Sciatic nerve (tissue), 2 donors: Measurements from ENCODE around the gene ARHGDIG. TPM values are rescaled to one million over a fixed set of nuclear protein-coding genes. Genes with fewer than 3 reads are reported as not detected.
"Not testable (repeated sequence)": the region's sequence is repeated elsewhere in the genome, so short reads cannot be mapped to it uniquely, and the experiment has no call there.

Experiments used
- ATAC-seq: fragments of 200-7000 bp; cut with Tn5 transposase; one replicate; pipeline ENCODE4 v1.9.1; 2020; ENCODE audit warnings: mild to moderate bottlenecking, moderate library complexity
- DNase-seq: peaks from one replicate; pipeline ENCODE4 v3.0.0-alpha.2; 2020; ENCODE audit warnings: low spot score
- intact Hi-C: fragments of 100-400 bp; cut with DNase I; formaldehyde crosslinking; loops from one replicate; pipeline ENCODE4 v1.14.2; 2022
- total RNA-seq: library from RNA; stranded (reverse); fragmentation: NEBNext Ultra II Directional; extraction: Animal tissue kit (Norgen Biotek cat#: 25700); gene quantifications from one replicate; pipeline ENCODE4 v1.2.1, GENCODE V29; 2021
- donor health status: DM: no; HTN: no; CAD: no.
- donor health status: DM: no; HTN: no; CAD: no.

Gene ARHGDIG
- total RNA-seq, 1 donor from 2014 or later = 0.94 TPM

DNA sequence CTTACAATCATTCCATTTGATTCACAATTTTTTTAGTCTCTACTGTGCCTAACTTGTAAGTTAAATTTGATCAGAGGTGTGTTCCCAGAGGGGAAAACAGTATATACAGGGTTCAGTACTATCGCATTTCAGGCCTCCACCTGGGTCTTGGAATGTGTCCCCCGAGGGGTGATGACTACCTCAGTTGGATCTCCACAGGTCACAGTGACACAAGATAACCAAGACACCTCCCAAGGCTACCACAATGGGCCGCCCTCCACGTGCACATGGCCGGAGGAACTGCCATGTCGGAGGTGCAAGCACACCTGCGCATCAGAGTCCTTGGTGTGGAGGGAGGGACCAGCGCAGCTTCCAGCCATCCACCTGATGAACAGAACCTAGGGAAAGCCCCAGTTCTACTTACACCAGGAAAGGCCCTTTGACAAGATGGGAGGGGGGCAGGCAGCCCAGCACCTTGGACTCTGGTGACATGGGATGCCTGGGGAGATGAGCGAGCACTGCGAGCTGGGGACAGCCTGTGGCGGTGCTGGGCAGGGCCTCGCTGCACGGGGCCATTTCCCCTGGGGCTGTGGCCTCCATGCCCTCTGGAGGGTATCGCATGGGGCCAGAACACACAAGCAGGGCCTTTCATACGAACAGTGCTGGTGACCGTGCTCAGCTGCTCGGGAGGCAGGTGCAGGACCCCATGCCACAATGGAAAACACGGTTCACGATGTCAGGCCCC, 36.5 kb downstream of the ARHGDIG start:
- DNase-seq (no peak), ATAC-seq (no peak)
- intact Hi-C loops = no loop called here

DNA sequence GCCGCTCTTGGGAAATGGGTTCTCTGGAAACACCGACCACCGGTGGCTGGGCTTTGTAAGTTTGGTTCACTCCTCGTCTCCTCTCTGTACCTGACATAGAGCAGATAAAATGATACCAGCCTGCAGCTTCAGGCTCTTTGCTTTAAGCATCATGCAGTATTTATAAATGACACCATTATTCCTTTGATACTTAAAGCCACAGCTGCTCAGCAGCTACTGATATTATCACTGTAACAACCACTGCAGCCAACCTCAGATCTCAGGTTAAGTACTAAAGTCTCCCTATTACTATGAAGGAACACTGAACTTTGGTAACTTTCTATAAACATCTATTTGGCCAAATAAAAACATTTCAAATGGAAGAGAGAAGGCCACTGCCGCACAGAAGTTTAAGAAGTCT, 37.2 kb downstream of the ARHGDIG start:
- DNase-seq (no peak), ATAC-seq (no peak)
- intact Hi-C loops = no loop called here

DNA sequence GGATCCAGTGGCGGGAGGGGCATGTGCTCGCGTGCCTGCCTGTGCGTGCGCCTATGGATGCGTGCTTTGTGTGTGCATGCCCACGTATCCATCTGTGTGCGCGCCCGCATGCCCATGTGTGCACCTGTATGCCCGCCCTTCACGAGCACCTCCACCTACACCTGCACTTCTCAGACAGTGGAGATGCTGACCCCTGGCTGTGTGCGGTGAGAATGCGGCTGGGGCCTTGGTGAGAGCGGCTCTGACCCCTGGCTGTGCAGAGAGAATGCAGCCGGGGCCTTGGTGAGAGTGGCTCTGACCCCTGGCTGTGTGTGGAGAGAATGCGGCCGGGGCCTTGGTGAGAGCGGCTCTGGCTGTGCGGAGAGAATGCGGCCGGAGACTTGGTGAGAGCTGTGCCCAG, 38.2 kb downstream of the ARHGDIG start:
- intact Hi-C loops = no loop called here
- ATAC-seq (no peak), DNase-seq (no peak)

DNA sequence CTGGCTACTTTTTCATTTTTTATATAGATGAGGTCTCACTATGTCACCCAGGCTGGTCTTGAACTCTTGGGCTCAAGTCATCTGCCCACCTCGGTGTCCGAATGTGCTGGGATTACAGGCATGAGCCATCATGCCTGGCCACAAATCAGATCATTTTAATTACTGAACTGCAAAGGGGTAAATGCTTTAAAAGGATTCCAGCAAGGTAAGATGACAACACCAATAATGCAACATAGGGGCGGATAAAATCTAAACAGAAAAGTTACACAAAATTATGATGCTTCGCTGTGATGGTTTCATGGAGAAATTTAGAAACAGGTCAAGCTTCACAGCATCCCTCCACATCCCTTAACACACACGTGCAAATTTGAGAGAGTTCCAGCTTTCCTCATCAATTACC, 39.8 kb downstream of the ARHGDIG start:
- no peak for ATAC-seq
- no peak for DNase-seq
- intact Hi-C loops = no loop called here

DNA sequence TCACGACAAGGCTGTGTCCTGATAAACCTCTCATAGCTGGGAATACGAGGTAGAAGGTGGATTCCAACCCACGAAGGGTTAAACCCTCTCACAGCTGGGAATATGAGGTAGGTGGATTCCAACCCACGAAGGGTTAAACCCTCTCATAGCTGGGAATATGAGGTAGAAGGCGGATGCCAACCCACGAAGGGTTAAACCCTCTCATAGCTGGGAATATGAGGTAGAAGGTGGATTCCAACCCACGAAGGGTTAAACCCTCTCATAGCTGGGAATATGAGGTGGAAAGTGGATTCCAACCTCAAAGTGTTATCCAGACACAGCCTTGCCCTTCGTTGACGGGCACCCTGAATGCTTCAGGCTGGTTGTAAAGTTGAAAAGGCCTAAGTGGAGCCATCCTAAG, 41.1 kb downstream of the ARHGDIG start:
- ATAC-seq (no peak), DNase-seq (no peak)

DNA sequence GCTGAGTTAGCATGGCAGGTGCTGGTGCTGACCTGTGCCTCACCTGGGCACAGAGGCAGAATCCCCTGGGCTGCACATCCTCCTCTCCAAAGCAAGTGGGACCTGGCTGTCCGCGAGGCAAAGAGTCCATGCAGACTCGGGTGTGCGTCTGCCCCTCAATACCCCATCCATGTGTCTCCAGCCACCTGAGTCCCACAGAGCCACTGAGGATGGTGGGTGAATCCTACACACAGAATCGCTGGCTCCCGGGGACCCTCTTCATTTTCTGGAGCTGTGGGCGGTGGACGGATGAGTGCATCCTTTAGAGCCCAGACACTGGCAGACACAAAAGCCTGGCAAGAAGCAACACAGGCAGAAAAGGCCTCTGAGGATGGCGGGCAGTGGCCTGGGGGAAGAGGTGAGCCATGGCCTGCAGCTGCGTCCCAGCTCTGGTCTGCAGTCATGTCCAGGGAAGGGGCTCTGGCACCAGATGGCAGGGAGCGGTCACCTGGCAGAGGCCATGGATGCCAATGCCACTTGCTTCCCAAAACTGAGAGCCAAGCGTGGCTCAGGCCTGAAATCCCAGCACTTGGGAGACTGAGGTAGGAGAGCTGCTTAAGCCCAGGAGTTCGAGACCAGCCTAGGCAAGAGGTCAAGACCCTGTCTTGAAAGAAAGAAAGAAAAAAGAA, 42.2 kb downstream of the ARHGDIG start:
- ATAC-seq = no peak
- intact Hi-C loops = no loop called here
- DNase-seq = no peak

More for the DNA sequence above, 41.1 kb downstream of the ARHGDIG start:
- intact Hi-C loops = no loop called here

DNA sequence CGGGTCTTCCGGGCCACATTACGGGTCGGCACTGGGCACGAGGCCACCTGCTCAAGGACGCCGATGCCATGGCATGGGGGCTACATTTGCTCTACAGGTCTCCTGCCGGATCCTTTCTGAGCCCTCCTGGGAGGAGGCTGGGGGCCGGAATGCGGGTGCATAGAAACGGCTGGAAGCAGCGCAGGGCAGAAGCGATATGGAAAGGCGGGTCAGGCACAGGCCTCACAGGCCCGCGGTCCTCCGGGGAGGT, 43.7 kb downstream of the ARHGDIG start:
- ATAC-seq = no peak
- no peak for DNase-seq
- intact Hi-C loops = no loop called here

DNA sequence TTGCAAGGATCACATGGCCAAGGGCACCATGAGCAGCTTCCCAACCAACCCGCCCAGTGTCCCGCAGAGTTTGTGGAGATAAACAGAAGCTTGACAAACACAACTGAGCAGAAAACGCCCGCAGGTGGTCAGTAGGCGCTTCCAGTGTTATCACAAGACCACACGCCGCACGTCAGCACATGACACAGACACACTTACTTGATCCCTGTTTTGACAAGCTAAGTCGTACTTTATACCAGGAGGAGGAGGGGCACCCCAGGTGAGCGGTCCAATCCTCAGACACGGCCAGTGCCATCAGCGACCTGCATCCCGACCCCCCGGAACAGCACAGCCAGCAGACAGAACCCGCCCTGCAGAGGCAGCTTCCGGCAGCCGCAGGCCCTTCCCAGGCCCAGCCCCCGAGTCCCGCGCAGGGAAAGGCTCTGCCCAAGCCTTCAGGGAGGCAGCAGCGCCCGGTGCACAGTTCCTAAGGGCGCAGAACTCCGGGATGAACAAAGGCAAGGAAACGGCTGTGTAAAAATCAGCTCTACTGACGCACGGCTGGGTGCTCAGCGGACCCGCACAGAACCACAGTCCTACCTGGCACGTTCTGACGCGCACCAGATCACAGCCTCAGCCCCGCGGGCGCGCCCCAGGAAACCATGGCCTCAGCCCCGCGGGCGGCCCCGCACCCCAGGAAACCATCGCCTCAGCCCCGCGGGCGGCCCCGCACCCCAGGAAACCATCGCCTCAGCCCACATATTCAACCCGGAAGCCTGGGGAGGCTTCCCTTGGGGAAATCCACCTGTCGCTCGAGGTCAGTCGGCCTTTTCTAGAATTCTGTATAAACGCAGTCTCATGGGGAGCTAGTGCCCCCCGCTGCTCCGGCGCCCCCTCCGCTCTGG, 44.3 kb downstream of the ARHGDIG start:
- intact Hi-C loops = no loop called here
- ATAC-seq = no peak

DNA sequence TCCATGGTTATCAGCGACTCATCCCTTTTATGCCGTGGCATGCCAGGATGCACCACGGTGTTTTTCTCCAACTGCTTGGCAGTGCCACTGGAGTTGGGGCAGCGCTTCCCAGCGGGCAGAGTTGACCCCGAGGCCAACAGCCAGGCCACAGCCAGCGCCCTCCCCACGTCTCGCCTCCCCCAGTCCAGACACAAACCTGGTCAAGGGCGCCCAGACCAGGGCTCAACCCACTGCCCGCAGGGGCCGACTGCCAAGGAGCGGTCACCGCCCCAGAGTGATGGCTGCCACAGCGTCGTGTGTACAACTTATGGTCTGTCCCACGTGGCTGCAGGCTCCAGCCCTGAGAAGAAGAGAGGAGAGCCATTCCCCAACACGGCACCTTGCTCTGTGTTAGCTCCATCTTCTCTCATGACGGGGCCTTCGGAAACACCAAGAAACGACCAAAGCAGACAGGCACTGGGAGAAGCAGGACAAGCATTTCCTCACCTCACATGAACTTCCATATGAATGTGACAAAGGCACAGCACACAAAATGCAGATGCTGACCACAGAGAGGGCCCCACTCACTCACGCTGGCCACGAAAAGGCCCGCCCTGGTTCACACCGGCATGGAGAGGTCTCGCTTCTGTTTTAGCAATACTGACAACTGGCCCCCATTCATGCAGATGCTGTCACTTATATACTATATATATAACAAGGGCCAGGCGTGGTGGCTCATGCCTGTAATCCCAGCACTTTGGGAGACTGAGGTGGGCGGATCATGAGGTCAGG, 45.2 kb downstream of the ARHGDIG start:
- ATAC-seq = no peak

More for the DNA sequence above, 44.3 kb downstream of the ARHGDIG start:
- no peak for DNase-seq

DNA sequence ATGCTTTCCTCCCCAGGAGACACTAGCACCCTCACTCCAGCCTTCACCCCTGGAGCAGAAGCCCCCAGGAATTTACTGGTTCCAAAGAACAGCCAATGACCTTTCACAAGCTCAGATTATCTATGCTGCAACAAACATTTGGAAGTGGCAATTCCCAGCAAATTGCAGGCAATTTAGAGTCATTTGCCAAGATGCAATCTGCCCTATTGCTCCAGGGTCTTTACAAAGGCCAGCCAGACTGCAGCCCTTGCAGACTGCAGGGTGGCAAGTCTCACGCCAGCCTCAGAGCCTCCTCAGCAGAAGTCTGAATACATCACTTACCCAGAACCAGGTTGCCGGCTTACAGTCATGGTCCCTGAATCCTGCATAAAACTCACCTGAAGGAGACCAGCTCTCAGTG, 50.4 kb downstream of the ARHGDIG start:
- ATAC-seq (no peak), DNase-seq (no peak)
- intact Hi-C loops = no loop called here

More for the DNA sequence above, 45.2 kb downstream of the ARHGDIG start:
- DNase-seq = no peak
- intact Hi-C loops = no loop called here

DNA sequence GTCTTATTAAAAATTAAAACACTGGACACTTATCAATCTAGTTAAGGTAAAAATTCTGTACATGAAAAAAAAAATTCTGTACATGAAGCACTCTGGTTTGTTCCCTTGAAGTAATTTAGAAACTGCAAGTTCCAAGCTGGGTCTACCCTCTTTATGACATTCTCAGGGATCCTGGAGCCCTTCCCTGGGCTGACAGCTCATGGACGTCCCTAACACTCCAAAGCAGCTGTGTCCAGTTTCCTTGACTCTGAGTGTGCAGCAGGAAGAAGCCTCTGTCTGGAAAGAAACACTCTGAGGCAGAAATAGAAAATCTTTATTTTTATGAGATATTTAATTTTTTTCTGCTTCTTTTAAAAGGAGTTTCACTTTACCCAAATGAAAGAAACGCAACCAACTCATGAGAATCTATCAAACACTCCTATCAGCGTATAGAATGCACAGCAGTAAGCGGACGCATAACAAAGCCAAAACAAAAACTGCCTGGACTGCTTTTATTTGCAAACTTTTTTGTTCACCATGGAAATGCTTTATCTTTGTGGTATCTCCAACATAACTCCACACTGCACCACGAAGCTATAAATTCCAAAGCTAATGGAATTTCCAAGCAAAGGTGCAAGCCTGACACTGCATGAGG, 50.9 kb downstream of the ARHGDIG start:
- intact Hi-C loops, ATAC-seq, DNase-seq: not testable (repeated sequence)

Other genes with a start within 250 kb of the ARHGDIG start
- gene POLR3K, start 227.0 kb upstream of the ARHGDIG start, total RNA-seq = 7.1 TPM
- 8.7 TPM for gene SNRNP25, start 226.8 kb upstream of the ARHGDIG start, total RNA-seq
- 116 TPM for gene RHBDF1, start 208.0 kb upstream of the ARHGDIG start, total RNA-seq
- gene MPG, start 202.4 kb upstream of the ARHGDIG start, total RNA-seq = 35.0 TPM
- 45.7 TPM for gene NPRL3, start 141.9 kb upstream of the ARHGDIG start, total RNA-seq
- gene HBZ, start 127.9 kb upstream of the ARHGDIG start, total RNA-seq = not detected
- gene HBM, start 114.6 kb upstream of the ARHGDIG start, total RNA-seq = 10.4 TPM
- 11,939 TPM for gene HBA2, start 107.7 kb upstream of the ARHGDIG start, total RNA-seq
- gene HBA1, start 103.9 kb upstream of the ARHGDIG start, total RNA-seq = 11,060 TPM
- gene HBQ1, start 100.1 kb upstream of the ARHGDIG start, total RNA-seq = 3.2 TPM
- gene LUC7L, start 51.1 kb upstream of the ARHGDIG start, total RNA-seq = 102 TPM
- gene FAM234A, start 45.8 kb upstream of the ARHGDIG start, total RNA-seq = 129 TPM
- 48.9 TPM for gene RGS11, start 4.6 kb upstream of the ARHGDIG start, total RNA-seq
- gene PDIA2, start 2.6 kb downstream of the ARHGDIG start, total RNA-seq = 0.85 TPM
- gene AXIN1, start 72.1 kb downstream of the ARHGDIG start, total RNA-seq = 20.1 TPM
- gene MRPL28, start 89.9 kb downstream of the ARHGDIG start, total RNA-seq = 32.5 TPM
- gene PGAP6, start 101.4 kb downstream of the ARHGDIG start, total RNA-seq = 29.0 TPM
- 68.3 TPM for gene NME4, start 116.6 kb downstream of the ARHGDIG start, total RNA-seq
- gene DECR2, start 121.3 kb downstream of the ARHGDIG start, total RNA-seq = 10.4 TPM
- 56.0 TPM for gene RAB11FIP3, start 145.1 kb downstream of the ARHGDIG start, total RNA-seq
- gene CAPN15, start 247.1 kb downstream of the ARHGDIG start, total RNA-seq = 35.2 TPM